HPDE6-E6E7 (cell line): Measurements from ENCODE around the gene TSPAN9.
A peak's percentile ranks its signal among the peaks of the same experiment; 100 is the strongest.

ENCODE experiments used
- DNase-seq: peaks from one replicate; pipeline ENCODE4 v3.0.0; 2011; ENCODE audit warnings: missing footprints; ENCODE audit errors: extremely low spot score

TSPAN9 gene

DNA sequence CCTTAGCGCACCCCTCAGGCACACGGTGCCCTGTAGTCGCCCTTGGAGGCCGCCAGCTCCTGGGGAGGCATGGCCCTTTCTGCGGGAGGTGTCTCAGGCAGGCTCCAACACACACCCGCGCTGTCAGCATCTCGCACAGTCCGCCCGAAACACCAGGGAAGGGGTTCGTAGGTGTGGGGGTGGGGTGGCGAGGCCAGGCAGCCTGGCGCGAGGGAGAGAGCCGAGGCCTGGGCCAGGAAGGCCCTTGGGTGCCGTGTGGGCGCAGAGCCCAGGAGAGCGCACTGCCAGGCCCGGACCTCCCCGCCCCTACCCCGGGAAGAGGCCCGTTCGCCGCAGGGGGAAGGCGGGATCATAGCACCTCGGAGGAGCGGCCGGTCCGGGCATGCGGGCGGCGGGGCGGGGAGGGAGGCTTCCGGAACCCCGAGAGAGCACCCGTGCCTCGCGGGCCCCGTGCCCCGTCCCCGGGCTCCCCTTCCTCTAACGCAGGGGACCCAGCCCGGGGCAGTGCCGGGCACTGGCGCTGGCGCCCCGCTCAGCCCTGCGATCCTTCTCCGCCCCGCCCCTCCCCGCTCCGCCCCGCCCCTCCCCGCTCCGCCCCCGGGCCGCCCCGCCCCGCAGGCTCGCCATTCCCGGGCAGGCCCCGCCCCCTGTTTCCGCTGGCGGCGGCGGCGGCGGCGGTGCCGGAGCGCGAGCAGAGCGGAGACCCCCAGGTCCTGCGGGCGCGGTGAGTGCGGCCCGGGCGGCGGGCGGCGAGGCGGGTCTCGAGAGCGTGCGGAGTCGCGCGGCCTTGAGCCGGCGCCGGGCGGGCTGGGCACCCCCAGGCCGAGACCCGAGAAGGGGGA, at the start of gene TSPAN9:
Gene TSPAN9 (plus strand): TSS at position 650 of the 842 bp plus-strand sequence. CDS start 123,815 bp downstream, outside the sequence.
- peak; percentile 80 for DNase-seq

DNA sequence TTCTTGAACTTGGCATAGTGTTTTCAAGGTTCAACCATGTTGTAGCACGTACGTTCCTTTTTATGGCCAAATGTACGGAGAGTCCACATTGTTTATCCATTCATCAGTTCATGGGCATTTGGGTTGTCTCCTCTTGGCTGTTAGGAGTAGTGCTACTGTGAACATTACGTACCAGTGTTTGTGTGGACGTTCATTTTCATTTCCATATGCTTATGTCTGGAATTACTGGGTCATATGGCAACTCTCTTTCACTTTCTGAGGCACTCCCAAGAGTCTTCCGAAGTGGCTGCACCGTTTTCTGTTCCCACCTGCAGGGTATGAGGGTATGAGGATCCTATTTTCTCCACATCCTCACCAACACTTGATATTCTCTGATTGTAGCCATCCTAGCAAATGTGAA, 49.1 kb upstream of the TSPAN9 start:
- no peak for DNase-seq

- no peak for DNase-seq
Measured at GRCh38 chr12:3030821-3031429, 46.3 kb upstream of the TSPAN9 start.

- DNase-seq = no peak
Measured at GRCh38 chr12:3032161-3032560, 45.0 kb upstream of the TSPAN9 start.

DNA sequence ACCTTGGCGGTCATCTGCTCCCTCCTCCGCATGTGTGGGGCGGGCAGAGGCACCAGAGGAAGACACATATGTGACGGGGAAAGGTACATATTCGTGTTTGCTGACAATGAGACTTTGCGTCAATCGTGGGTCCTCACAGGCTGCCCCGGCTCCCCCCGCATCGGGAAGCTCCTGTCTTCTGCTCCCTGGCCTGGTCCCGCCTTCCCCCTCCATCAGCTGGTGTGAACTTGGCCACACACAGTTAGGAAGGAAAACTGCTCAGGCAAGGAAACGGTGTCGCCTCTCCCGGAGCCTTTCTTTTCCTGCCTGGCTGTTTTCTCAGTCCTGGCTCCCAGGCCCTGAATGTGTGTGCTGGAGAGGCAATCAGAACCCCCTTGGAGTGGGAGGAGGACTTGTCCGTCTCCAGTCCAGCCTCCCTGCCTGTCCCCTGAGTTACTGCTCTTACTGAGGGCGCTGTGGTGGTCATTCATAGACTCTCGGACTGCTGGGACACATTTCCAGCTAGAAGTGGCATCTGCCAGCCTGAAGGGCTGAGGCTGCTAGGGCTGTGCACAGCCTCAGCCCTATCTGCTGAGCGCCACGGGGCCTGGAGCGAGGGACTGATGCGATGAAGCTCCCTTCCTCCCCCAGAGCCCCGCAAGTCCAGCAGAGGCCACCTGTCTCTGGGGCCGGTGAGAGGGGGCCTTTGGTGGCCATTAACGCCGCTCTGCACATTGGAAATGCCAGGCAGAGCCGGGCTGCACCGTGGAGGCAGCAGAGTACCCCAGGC, 44.2 kb upstream of the TSPAN9 start:
- DNase-seq = no peak

DNA sequence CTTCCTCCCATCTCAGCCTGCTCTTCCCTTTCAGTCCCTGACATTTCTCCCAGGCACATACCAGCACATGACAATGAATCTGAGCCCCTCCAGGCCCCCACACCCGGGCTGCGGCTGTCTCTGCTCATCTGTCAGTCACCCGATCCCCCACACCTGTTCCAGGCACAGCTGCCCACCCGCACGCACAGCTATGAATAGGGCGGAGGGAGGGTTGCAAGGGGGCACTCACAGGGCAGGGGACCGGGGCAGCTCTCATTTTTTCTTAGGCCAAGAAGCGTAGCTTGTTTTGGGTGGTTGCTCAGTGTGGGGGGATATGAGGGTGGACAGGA, 43.7 kb upstream of the TSPAN9 start:
- no peak for DNase-seq

- DNase-seq = peak; percentile 65
Measured at GRCh38 chr12:3034067-3034750, 43.0 kb upstream of the TSPAN9 start.

DNA sequence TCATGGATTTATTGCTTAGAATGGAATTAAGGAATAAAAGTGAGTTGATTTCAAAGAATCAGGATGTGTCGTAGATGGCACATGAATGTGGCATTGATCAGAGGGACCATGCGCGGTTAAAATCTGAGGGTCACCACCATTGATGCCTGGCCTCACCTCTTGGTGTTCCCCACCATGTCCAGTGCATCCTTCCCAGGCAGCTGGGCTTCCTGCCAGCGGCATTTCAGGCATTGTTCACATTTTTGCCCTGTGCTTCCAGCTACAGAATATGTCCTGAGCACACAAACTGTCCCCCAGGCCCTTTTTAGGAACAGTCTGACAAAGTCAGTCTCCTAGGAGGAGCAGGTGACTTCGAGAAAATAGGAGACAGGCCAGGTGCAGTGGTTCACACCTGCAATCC, 42.0 kb upstream of the TSPAN9 start:
- no peak for DNase-seq

- no peak for DNase-seq
Measured at GRCh38 chr12:3035815-3036702, 41.1 kb upstream of the TSPAN9 start.

- DNase-seq = no peak
Measured at GRCh38 chr12:3036901-3037600, 40.1 kb upstream of the TSPAN9 start.

GRCh38 chr12:3038166-3038565, 39.0 kb upstream of the TSPAN9 start:
- DNase-seq = no peak

GRCh38 chr12:3038926-3039510, 38.2 kb upstream of the TSPAN9 start:
- no peak for DNase-seq

- no peak for DNase-seq
Measured at GRCh38 chr12:3040026-3040656, 37.0 kb upstream of the TSPAN9 start.

GRCh38 chr12:3040663-3041544, 36.3 kb upstream of the TSPAN9 start:
- no peak for DNase-seq

DNA sequence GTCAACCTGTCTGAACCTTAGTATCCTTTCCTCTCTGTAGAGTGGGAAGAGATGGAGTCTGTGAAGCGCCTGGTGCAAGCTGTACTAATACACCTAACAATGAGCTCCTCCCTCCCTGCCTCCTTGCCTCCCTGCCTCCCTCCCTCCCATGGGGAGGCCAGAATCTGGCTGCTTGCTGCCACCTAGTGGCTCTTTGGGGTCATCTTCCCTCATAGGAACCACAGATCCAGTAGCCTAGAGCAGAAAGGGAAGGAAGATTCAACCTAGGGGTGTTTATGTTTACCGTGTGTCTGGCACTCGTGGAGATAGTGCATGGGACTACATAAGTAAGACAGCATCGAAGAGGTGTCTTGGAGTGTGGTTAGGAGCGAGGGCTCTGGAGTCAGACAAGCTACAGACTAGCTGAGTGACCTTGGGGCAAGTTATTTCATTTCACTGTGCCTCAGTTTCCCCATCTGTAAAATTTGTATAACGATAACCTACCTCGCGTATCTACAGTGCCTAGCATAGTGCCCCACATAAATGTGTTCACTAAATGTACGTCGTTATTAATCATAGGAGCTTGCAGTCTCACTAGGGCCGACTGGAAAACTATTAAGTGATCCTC, 35.5 kb upstream of the TSPAN9 start:
- peak; percentile 81 for DNase-seq

- no peak for DNase-seq
Measured at GRCh38 chr12:3042394-3042793, 34.8 kb upstream of the TSPAN9 start.

- DNase-seq = no peak
Measured at GRCh38 chr12:3042826-3043225, 34.4 kb upstream of the TSPAN9 start.

DNA sequence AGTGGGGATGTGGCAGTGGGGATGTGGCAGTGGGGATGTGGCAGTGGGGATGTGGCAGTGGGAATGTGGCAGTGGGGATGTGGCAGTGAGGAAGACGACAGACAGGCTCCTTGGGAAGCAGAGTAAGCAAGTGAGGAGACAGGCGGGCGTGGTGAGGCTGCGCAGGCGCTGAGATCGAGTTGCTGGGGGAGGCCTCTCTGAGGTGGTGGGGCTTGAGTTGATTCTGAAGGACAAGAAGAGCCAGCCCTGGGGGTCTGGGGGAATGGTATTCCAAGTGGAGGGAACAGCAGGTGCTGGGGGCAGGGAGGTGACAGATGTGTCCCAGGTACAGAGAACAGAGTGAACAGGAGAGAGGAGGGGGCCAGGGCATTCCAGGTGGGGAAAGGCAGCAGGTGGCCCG, 33.8 kb upstream of the TSPAN9 start:
- DNase-seq = no peak
